Measurements from ENCODE around the gene SAP30BP.
A peak's percentile ranks its signal among the peaks of the same experiment; 100 is the strongest.

Gene SAP30BP

GRCh38 chr17:75691801-75692626, 24.9 kb downstream of the SAP30BP start:
- DNase-seq, result no peak

GRCh38 chr17:75692976-75693375, 25.8 kb downstream of the SAP30BP start:
- no peak for DNase-seq

GRCh38 chr17:75693500-75694481, 26.7 kb downstream of the SAP30BP start:
- peak; percentile 90 for DNase-seq

GRCh38 chr17:75694536-75694935, 27.4 kb downstream of the SAP30BP start:
- DNase-seq, result no peak

- DNase-seq, result peak; percentile 37
Measured at GRCh38 chr17:75695141-75695829, 28.1 kb downstream of the SAP30BP start.

GRCh38 chr17:75695830-75696271, 28.7 kb downstream of the SAP30BP start:
- no peak for DNase-seq

GRCh38 chr17:75697651-75698291, 30.6 kb downstream of the SAP30BP start:
- DNase-seq, result no peak

GRCh38 chr17:75698659-75699058, 31.5 kb downstream of the SAP30BP start:
- DNase-seq, result no peak

GRCh38 chr17:75701288-75701687, 34.1 kb downstream of the SAP30BP start:
- no peak for DNase-seq

- no peak for DNase-seq
Measured at GRCh38 chr17:75703191-75703590, 36.1 kb downstream of the SAP30BP start.

- DNase-seq, result no peak
Measured at GRCh38 chr17:75703591-75703990, 36.5 kb downstream of the SAP30BP start.

- no peak for DNase-seq
Measured at GRCh38 chr17:75704963-75705875, 38.1 kb downstream of the SAP30BP start.

- no peak for DNase-seq
Measured at GRCh38 chr17:75706042-75706728, 39.0 kb downstream of the SAP30BP start.

- DNase-seq, result no peak
Measured at GRCh38 chr17:75707079-75707571, 40.0 kb downstream of the SAP30BP start.

- DNase-seq, result no peak
Measured at GRCh38 chr17:75712446-75712845, 45.3 kb downstream of the SAP30BP start.

- no peak for DNase-seq
Measured at GRCh38 chr17:75719732-75720131, 52.6 kb downstream of the SAP30BP start.

- no peak for DNase-seq
Measured at GRCh38 chr17:75720656-75721462, 53.7 kb downstream of the SAP30BP start, which contains the start of gene ITGB4. Gene ITGB4 (plus strand): TSS chr17:75721459. CDS start chr17:75724704, 3,245 bp downstream.

GRCh38 chr17:75721463-75722011, 54.4 kb downstream of the SAP30BP start:
- DNase-seq, result no peak

GRCh38 chr17:75722076-75722475, 54.9 kb downstream of the SAP30BP start:
- no peak for DNase-seq
